Activated T-cell treated with anti-CD3 and anti-CD28 coated beads, Interleukin-2, amount 50 U/mL, for 48 hours (primary cell): ENCODE measurements around the gene DHRS12.

Experiments
- DNase-seq, 2 experiments: peaks; one replicate each; pipeline ENCODE4 v3.0.0-alpha.2; 2020

Gene DHRS12

GRCh38 chr13:51747438-51748434 lies 56.2 kb downstream of the DHRS12 start:
- DNase-seq: no peak

GRCh38 chr13:51746802-51747201 lies 57.2 kb downstream of the DHRS12 start:
- no peak for DNase-seq

- DNase-seq: no peak
Observed at GRCh38 chr13:51745243-51745642, 58.7 kb downstream of the DHRS12 start.

GRCh38 chr13:51742611-51743010 lies 61.4 kb downstream of the DHRS12 start:
- DNase-seq: no peak

DNA sequence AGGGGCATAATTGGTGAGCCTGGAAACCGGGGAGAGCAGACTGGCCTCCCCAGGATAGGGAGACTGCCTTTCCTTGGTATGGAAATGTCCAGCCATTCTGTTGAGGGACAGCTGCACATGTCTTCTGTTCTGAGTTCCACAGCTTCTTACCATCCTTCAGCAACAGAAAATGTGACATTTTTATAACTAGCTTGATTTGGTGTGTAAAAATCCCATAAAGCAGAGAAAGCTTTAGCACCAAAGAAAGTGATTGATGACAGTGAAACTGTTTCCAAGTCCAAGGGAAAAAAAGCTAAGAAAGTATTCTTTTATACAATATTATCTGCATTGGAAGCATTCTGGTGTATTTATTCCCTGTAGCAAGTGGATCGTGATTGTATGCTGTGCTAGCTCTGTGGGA lies 61.9 kb downstream of the DHRS12 start:
- no peak for DNase-seq

- DNase-seq: no peak
Observed at GRCh38 chr13:51740698-51741097, 63.3 kb downstream of the DHRS12 start.

- DNase-seq: no peak
Observed at GRCh38 chr13:51739027-51739764, 64.8 kb downstream of the DHRS12 start.

GRCh38 chr13:51738226-51738905 lies 65.6 kb downstream of the DHRS12 start:
- no peak for DNase-seq

- peak in 1 of 2 experiments; percentile 26 for DNase-seq
Observed at GRCh38 chr13:51737609-51738008, 66.4 kb downstream of the DHRS12 start.

DNA sequence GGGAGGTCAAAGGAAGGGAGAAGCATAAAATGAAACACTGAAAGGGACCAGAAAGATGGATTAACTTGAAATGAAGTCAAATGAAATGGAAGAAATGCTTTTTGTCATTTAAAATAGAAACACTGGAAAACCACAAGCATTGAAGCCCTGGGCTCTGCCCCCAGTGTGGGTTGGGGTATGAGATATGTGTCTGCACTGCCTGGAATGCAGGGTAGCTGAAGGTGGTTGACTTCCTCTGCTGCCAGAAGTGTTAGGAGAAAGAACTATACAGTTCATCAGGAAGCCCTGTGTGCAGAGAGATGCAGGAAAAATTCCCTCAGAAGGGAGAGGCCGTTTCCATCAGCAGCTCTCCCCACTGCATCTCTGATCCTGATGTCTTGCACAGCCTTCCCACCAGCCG lies 69.2 kb downstream of the DHRS12 start:
- no peak for DNase-seq

DNA sequence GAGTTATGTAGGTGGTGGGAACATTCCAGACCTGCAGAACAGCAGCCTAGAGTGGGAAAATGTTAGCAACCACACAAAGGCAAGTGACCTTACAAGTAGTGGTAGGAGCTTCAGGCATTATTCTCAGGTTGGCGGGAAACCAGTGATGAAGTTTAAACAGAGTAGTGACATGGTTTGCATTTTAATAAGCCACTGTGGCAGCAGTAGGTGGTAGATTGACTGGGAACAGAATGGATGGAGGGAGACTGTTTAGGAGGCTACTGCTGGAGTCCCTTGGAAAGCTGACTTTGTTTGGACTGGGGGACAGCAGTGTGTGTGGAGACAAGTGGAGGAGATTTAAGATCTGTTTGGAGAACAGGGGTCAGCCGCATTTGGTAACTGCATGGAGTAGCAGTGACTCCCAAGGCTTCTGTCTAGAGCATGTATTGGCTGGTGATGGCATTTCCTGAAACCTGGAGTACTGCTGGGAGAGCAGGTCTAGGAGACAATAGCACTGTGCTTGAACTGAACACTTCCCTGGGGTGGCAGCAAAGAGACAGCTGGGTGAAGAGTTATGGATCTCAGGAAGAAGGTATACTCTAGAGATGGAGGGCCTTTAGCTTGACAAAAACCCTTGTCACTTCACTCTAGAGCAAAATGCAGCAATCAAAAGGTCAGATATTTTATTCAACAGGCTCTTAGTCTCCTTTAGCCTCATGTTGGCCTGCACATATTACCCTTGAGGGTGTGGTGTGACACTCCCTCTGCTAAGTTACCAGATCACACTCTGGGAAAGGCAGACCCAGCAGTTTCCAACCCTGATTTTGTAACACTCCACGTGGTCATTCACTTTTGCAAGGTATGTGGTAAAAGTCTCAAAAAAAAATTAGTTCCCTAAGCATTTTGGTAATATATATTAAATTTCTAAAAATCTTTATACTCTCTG lies 70.3 kb downstream of the DHRS12 start:
- DNase-seq: no peak

GRCh38 chr13:51731759-51732158 lies 72.2 kb downstream of the DHRS12 start:
- no peak for DNase-seq

GRCh38 chr13:51730927-51731326 lies 73.0 kb downstream of the DHRS12 start:
- DNase-seq: no peak

- peak; percentile 50 to 60 for DNase-seq
Observed at GRCh38 chr13:51729866-51730553, 74.0 kb downstream of the DHRS12 start.

DNA sequence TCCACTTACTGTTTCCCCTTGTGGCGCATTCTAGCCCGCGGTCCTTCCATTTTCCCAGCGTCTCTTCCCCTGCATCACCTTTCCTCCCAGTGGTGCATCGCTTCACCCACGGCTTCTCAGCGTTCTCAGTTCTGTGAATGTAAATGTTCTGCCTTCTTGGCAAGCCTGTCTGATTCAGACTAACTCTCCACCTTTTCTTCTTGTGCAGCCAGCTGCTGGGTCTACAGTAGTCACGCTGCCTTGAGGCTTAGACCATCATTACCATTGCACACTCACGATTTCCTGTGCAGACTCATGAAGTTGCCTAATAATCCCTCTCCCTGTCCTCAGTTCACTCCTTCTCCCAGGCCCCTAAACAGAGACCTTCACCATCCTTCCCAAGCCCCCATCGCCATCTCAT lies 75.0 kb downstream of the DHRS12 start:
- no peak for DNase-seq

GRCh38 chr13:51728275-51728673 lies 75.7 kb downstream of the DHRS12 start:
- DNase-seq: no peak

DNA sequence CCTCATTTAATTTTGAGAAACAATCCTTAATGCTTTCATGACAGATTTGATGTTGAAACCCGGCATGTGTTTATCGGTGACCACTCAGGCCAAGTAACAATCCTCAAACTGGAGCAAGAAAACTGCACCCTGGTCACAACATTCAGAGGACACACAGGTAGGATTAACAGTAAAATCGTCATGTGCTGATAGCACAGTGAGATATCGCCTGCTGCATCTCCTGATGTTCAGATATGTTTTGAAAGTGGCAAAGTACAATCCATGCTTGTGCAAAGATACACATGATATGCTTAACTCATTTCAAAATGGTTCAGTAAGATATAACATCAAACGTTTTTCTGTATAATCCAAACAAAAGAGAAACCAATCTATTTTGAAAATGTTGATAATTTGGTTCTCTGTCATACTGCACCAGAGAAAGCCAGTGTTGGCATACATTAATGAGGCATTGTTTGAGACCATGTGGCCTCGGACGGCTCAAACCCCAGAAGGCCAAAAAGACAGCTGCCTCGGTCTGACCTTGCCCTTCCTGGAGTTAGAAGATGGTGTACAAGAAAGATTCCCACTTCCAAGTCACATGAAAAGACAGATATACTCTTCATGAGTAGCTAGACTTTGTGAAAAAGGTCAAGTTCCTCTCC lies 76.2 kb downstream of the DHRS12 start:
- DNase-seq: no peak

DNA sequence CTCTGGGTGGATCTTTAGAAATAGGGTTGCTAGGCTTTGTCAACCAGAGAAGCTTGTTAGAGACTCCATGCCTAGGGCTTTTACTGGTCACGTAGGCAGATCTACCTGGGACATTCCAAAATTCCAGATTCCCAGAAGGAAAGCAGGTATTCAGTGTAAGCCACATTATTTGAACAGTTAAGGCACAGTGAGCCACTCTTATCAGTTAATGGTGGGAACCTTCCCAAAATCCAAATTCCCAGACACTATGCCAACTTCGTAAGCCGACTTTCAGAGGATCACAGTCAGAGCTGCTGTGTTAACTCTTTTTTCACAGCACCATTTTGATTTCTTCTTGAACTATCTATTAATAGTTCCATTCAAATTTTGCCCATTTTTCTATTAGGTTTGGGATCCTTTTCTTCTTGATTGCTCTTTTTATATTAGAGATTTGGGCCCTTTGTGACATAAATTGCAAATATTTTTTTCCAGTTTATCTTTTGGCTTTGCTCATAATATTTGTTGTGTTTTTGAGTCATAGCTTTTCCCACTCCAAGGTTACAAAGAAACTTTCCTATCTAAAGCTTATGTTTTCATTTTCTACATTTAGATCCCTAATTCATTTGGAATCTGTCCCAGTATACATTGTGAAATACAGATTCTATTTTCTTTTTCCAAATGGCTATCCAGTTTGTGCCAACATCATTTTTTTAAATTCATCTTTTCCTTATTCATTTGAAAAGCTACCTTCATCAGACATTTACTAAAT lies 77.3 kb downstream of the DHRS12 start:
- DNase-seq: no peak

GRCh38 chr13:51724721-51725120 lies 79.2 kb downstream of the DHRS12 start:
- DNase-seq: no peak

- no peak for DNase-seq
Observed at GRCh38 chr13:51723529-51723928, 80.4 kb downstream of the DHRS12 start.
